Measurements from ENCODE around the gene BRD2. TPM values are rescaled to one million over a fixed set of nuclear protein-coding genes. Genes with fewer than 3 reads are reported as not detected.
A peak's percentile ranks its signal among the peaks of the same experiment; 100 is the strongest.

Gene BRD2
- total and polyA plus RNA-seq, 9 of the 15 experiments (the other 6 are each of a cell fraction or from before 2014, with no cell fraction given) = 19.0 to 252 (median 181) TPM

- TF ChIP-seq ZNF184 (CRISPR knock-in tag; IDR thresholded peaks at IDR 0.05) = no peak
- peak; percentile 52; the same call in 1 of the 2 replicates for TF ChIP-seq ESRRA (IDR thresholded peaks at IDR 0.05; ENCODE audit: borderline replicate concordance, low read depth)
- TF ChIP-seq THAP12 (CRISPR knock-in tag; IDR thresholded peaks at IDR 0.05) = peak; percentile 97
- peak; percentile 64; the same call in 1 of the 2 replicates for TF ChIP-seq ZNF780A (CRISPR knock-in tag; IDR thresholded peaks at IDR 0.05)
- no peak for TF ChIP-seq TFAM (CRISPR knock-in tag; conservative IDR thresholded peaks at IDR 0.05)
- peak; percentile 39 to 94 for TF ChIP-seq TBL1XR1 (IDR thresholded peaks at IDR 0.05; ENCODE audit: low read length in 2 of 2)
- no peak for TF ChIP-seq MCM7 (IDR thresholded peaks at IDR 0.05)
- peak; percentile 61; the same call in 1 of the 2 replicates for TF ChIP-seq HCFC1 (IDR thresholded peaks at IDR 0.05; ENCODE audit: low read depth, low read length)
- TF ChIP-seq ZNF311 (CRISPR knock-in tag; IDR thresholded peaks at IDR 0.05) = peak; percentile 71; the same call in 1 of the 2 replicates
- peak; percentile 5; the same call in 1 of the 2 replicates for TF ChIP-seq ZBTB26 (CRISPR knock-in tag; IDR thresholded peaks at IDR 0.05)
- peak; percentile 90 for TF ChIP-seq PHB (CRISPR knock-in tag; IDR thresholded peaks at IDR 0.05)
- TF ChIP-seq HNRNPUL1 (IDR thresholded peaks at IDR 0.05; ENCODE audit: low read length) = peak; percentile 83
- no peak for TF ChIP-seq ZNF407 (IDR thresholded peaks at IDR 0.05; ENCODE audit: low read depth)
- no peak for TF ChIP-seq NKRF (IDR thresholded peaks at IDR 0.05; ENCODE audit: borderline replicate concordance)
Observed at GRCh38 chr6:32971581-32972352, 3.4 kb downstream of the BRD2 start (continued).

Data from K562 (cell line).